ENCODE results near the gene TOMT.

DNA sequence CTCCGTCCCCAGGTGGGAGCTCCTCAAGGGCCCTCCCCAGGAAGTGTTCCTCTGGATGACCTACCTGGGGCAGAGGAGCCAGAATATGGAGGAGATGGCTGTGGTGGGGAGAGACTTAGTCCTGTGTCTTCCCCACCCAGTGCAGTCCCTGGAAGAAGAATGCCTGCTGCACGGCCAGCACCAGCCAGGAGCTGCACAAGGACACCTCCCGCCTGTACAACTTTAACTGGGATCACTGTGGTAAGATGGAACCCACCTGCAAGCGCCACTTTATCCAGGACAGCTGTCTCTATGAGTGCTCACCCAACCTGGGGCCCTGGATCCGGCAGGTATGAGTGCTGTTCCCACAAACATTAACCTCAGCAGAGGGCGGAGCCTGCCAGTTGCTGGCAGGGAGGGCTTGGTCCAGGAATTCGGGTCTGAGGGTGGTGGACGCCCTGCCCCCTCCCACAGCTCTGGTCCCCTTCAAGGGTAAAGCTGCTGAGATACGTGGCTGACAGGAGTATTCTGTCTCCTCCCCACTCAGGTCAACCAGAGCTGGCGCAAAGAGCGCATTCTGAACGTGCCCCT is 33.2 kb downstream of the TOMT start:
- no peak for TF ChIP-seq EZH2phosphoT487 (IDR thresholded peaks at IDR 0.05)
- TF ChIP-seq, protein P1, sequence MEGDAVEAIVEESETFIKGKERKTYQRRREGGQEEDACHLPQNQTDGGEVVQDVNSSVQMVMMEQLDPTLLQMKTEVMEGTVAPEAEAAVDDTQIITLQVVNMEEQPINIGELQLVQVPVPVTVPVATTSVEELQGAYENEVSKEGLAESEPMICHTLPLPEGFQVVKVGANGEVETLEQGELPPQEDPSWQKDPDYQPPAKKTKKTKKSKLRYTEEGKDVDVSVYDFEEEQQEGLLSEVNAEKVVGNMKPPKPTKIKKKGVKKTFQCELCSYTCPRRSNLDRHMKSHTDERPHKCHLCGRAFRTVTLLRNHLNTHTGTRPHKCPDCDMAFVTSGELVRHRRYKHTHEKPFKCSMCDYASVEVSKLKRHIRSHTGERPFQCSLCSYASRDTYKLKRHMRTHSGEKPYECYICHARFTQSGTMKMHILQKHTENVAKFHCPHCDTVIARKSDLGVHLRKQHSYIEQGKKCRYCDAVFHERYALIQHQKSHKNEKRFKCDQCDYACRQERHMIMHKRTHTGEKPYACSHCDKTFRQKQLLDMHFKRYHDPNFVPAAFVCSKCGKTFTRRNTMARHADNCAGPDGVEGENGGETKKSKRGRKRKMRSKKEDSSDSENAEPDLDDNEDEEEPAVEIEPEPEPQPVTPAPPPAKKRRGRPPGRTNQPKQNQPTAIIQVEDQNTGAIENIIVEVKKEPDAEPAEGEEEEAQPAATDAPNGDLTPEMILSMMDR (IDR thresholded peaks at IDR 0.05) = no peak

All from neural progenitor cell (in vitro differentiated cells).